Small intestine (tissue), 7 donors: ENCODE results near the gene PAN3. TPM values are rescaled to one million over a fixed set of nuclear protein-coding genes. Genes with fewer than 3 reads are reported as not detected.

Source experiments
- DNase-seq, 2 donors: peaks; one replicate each; pipeline versions ENCODE4 v3.0.0 to v3.0.0-alpha.2; 2013
- FAIRE-seq: peaks from 2 replicates; lab custom pipeline; 2012; peaks lifted over from hg19 to GRCh38; lab: Jason Lieb, UNC
- H3K27ac ChIP-seq, 3 donors: one replicate each; pipeline ENCODE4 v1.5.1; 2013; ENCODE audit warnings: low read length in 2 of 3, mild to moderate bottlenecking in 2 of 3, control low read depth in 1 of 3, inconsistent platforms in 1 of 3, low read depth in 1 of 3, moderate library complexity in 1 of 3
- H3K27me3 ChIP-seq, 3 donors: one replicate each; pipeline ENCODE4 v1.6.1; 2013; ENCODE audit warnings: low read length in 3 of 3, inconsistent platforms in 1 of 3; ENCODE audit not compliant: control insufficient read depth in 3 of 3, insufficient read depth in 3 of 3
- H3K36me3 ChIP-seq, 3 donors: one replicate each; pipeline ENCODE4 v1.6.1; 2013; ENCODE audit warnings: low read length in 3 of 3, inconsistent platforms in 1 of 3, low read depth in 1 of 3, mild to moderate bottlenecking in 1 of 3, moderate library complexity in 1 of 3; ENCODE audit not compliant: control insufficient read depth in 3 of 3, insufficient read depth in 2 of 3
- H3K4me1 ChIP-seq, 3 donors: one replicate each; pipeline ENCODE4 v1.6.1; 2013; ENCODE audit warnings: low read length in 2 of 3, inconsistent platforms in 1 of 3, low read depth in 1 of 3, mild to moderate bottlenecking in 1 of 3, moderate library complexity in 1 of 3; ENCODE audit not compliant: control insufficient read depth in 3 of 3, insufficient read depth in 2 of 3
- H3K4me3 ChIP-seq, 3 donors: one replicate each; pipeline ENCODE4 v1.5.1; 2013; ENCODE audit warnings: low read length in 3 of 3, control low read depth in 1 of 3, inconsistent platforms in 1 of 3, low read depth in 1 of 3, mild to moderate bottlenecking in 1 of 3, moderate library complexity in 1 of 3
- H3K9me3 ChIP-seq, 2 donors: one replicate each; pipeline ENCODE4 v1.6.1; 2013; ENCODE audit warnings: low read depth in 1 of 2, low read length in 1 of 2; ENCODE audit not compliant: control insufficient read depth in 2 of 2, insufficient read depth in 1 of 2
- WGBS, 3 donors: extraction: QIAGEN DNeasy Blood & Tissue Kit; methylation state at CpG; one replicate each; pipeline ENCODE4 v1.1.7; 2013; 5-methylcytosine and 5-hydroxymethylcytosine counted together
- polyA plus RNA-seq, 4 donors: library from polyadenylated mRNA; stranded (reverse) in 3 of 4; unstranded in 1 of 4; fragments of 200-250 nt in 3 of 4; fragments of 120-200 nt in 1 of 4; gene quantifications; one replicate each; pipeline versions ENCODE4 v1.2.1 to v1.2.3, GENCODE V29; 2013
- donor health status: healthy with polysubstance abuse.
- donor health status: control.
- donor health status: control.
- donor health status: Bipolar disorder and iron deficiency.
- donor health status: healthy.

The PAN3 gene
- polyA plus RNA-seq, 4 donors: 7.8 to 37.4 (median 10.6) TPM

DNA sequence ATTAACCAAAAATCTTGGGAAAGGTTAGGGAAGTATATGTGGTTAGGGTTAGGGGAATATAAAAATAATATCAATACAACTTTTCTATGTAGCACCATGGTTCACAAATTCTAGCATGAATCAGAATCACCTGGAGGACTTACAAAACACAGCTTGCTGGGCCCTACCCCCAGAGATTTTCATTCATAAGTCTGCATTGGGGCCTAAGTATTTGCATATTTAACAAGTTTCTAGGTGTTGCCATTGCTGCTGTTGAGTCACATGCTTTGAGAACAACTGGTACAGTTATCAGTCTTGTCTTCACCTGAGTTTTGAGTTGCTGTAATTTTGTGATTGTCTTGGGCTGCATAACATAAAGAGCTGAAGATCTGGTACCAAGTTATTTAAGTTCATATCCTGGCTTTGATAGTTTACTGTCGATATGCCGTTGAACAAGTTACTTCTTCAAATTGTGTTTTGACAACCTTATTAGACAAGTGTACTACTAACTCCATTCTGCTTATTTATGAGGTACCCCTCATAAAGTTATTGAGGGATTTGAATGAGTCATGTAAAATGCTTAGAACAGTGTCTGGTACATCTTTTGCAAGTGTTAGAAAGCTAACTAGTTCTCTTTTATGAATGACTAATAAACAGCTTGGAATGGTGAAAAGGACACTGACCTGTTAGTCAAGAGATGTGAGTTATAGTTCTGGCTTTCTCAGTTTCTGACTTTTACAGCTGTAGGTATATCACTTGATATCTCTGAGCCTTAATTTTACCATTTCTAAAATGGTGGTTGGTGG lies 132.9 kb downstream of the PAN3 start:
- 92 to 95% (median 93%) methylated on average over 2 of the region's 2 CpGs for WGBS, 3 donors

DNA sequence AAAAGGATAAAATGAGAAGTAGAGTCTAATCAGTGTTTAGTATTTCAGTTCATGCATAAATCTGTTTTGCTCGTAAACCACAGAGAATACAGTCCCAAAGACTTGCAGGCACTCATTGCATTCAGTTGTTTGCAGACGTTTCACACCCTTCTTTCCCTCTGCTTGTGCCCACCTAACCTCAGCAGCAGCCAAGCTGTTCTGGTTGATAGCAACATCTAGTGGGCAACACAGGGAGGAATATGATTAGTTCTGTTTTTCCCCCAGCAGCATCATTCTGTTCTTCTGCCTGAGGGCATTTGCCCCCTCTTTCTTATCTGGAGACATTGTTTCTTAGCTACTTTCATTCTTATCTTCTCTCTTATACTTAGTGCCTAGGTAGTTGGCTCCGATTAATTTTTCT lies 135.6 kb downstream of the PAN3 start:
- Histone ChIP-seq H3K36me3 (peaks cover 4 to 14% (median 11%) of the 10 kb centered on the region in 3 donors), H3K4me1 (no peaks in the 10 kb centered on the region), H3K27me3 (no peaks in the 10 kb centered on the region), H3K9me3 (no peaks in the 10 kb centered on the region), H3K27ac (no peak overlapping the region), H3K4me3 (no peak overlapping the region)
- no peak for DNase-seq
- no peak for FAIRE-seq
- 77 to 86% (median 84%) methylated on average over 3 of the region's 3 CpGs for WGBS, 3 donors

More for the DNA sequence above, 132.9 kb downstream of the PAN3 start:
- no peaks in the 10 kb centered on the region for H3K4me1 ChIP-seq
- FAIRE-seq (no peak), DNase-seq (no peak)
- no peak overlapping the region for H3K4me3 ChIP-seq
- H3K36me3 ChIP-seq: peaks cover 4 to 17% (median 14%) of the 10 kb centered on the region in 3 donors
- no peaks in the 10 kb centered on the region for H3K9me3 ChIP-seq
- H3K27ac ChIP-seq: no peak overlapping the region
- H3K27me3 ChIP-seq: no peaks in the 10 kb centered on the region

DNA sequence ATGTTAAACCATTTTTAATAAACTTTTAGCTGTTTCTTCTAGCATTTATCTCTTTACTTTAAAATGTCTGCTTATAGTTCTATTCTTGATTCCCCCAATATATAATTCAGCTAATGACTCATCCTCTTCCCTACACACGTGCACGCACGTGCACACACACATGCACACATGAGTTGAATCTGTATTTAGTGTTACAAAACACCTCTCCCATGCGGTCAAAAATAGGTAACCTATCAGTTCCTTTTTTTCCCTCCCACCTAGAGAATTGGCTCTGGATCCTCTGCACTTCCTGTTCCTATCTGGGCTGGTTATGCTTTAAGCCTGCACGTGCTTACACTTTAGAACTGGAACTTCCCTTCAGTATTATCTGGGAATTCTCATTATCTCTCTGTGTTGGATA lies 144.1 kb downstream of the PAN3 start:
- 84 to 90% (median 87%) methylated on average over 5 of the region's 5 CpGs for WGBS, 3 donors
- Histone ChIP-seq H3K27me3 (no peaks in the 10 kb centered on the region), H3K4me3 (no peak overlapping the region), H3K4me1 (no peaks in the 10 kb centered on the region), H3K9me3 (no peaks in the 10 kb centered on the region), H3K36me3 (peaks cover 0 to 13% (median 9%) of the 10 kb centered on the region in 3 donors), H3K27ac (no peak overlapping the region)
- no peak for DNase-seq
- no peak for FAIRE-seq

DNA sequence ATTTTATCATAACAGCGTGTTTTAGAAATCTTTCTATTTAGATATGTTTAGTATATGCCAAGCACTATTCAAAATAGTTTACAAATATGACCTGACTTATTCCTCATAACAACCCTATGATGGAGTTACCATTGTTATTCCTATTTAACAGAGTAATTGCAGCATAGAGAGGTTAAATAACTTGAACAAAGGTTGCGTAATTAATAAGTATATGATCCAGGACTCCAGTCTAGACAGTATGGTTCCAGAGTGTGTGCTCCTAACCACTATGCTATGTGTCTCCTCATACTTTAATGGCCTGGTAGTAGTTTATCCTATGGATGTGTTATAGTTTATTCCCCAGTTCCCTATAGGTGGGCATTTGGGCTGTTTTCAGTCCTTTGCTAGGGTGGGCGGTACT lies 145.3 kb downstream of the PAN3 start:
- no peak for FAIRE-seq
- WGBS, 3 donors: 99 to 100% (median 99%) methylated on average over 3 of the region's 3 CpGs
- no peaks in the 10 kb centered on the region for H3K27me3 ChIP-seq

DNA sequence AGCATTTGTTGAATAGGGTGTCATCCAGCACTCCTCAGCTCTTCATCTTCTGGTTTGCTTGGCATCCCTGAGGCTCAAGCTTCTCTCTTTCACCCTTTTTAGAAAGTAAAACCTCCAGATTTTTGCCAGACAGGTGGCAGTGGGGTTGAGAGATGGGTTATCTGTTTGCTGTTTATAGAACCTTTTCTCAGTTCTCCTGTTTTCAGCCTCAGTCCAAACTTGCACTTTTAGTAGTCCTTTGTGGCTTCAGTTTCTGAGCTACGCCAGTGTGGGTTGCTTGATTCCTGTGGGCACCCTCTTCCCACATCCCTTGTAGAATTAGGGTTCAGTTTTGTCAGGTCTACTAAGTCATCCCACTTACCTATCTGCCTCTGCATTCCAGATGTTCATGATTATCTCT lies 147.9 kb downstream of the PAN3 start:
- Histone ChIP-seq H3K9me3 (no peaks in the 10 kb centered on the region), H3K36me3 (peaks cover 2 to 15% (median 12%) of the 10 kb centered on the region in 3 donors), H3K4me1 (no peaks in the 10 kb centered on the region), H3K4me3 (no peak overlapping the region), H3K27me3 (no peaks in the 10 kb centered on the region), H3K27ac (no peak overlapping the region)
- no peak for DNase-seq
- no peak for FAIRE-seq
- 69 to 95% (median 89%) methylated on average over 1 of the region's 1 CpG for WGBS, 3 donors

More for the DNA sequence above, 145.3 kb downstream of the PAN3 start:
- no peaks in the 10 kb centered on the region for H3K9me3 ChIP-seq
- peaks cover 2 to 17% (median 10%) of the 10 kb centered on the region in 3 donors for H3K36me3 ChIP-seq
- no peaks in the 10 kb centered on the region for H3K4me1 ChIP-seq
- no peak overlapping the region for H3K4me3 ChIP-seq
- DNase-seq: no peak
- H3K27ac ChIP-seq: no peak overlapping the region

DNA sequence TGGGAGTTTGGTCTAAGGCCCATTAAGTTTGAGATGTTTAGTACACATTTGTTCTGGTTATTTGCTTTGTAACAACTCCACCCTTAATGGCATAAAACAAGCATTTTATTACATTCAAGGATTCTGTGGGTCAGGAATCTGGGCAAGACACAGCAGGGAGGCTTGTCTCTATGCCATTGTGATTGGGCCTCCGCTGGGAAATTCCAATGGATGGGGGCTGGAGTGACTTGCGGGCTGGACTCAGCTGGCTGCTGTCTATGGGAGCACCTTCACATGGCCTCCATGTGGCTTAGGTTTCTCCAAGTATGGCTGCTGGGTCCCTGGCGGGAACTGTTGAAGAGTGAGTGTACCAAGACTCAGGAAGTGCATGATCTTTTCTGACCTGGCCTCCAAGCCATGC lies 159.0 kb downstream of the PAN3 start:
- no peaks in the 10 kb centered on the region for H3K27me3 ChIP-seq
- H3K4me3 ChIP-seq: no peak overlapping the region
- H3K9me3 ChIP-seq: no peaks in the 10 kb centered on the region
- DNase-seq (no peak), FAIRE-seq (no peak)
- no peak overlapping the region for H3K27ac ChIP-seq
- WGBS, 3 donors: 89 to 96% (median 94%) methylated on average over 3 of the region's 3 CpGs
- H3K4me1 ChIP-seq: no peaks in the 10 kb centered on the region
- peaks cover 3 to 4% (median 4%) of the 10 kb centered on the region in 3 donors for H3K36me3 ChIP-seq

DNA sequence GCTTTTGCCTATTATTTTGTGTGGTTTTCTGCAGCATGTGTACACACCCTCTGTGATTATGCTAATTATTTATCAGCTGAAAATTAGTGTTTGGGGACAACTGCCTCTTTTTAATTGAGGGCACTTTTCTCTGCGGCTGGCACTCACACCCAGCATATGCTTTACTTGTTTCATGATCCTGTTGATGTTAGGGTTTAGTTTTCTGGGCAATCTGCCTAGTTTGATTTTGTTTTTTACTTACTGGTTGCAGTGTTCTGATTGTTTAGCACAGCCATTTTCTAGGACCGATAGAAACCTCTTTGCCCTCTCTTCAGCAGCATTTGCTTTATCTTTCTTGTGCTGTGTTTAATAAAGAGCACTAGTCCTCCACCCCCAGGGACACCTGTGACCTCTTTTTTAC lies 161.6 kb downstream of the PAN3 start:
- DNase-seq (no peak), FAIRE-seq (no peak)
- no peaks in the 10 kb centered on the region for H3K9me3 ChIP-seq
- 67 to 82% (median 72%) methylated on average over 2 of the region's 2 CpGs for WGBS, 3 donors
- H3K27me3 ChIP-seq: no peaks in the 10 kb centered on the region
- no peak overlapping the region for H3K4me3 ChIP-seq
- H3K36me3 ChIP-seq: peaks cover 0 to 4% (median 3%) of the 10 kb centered on the region in 3 donors
- H3K27ac ChIP-seq: no peak overlapping the region
- no peaks in the 10 kb centered on the region for H3K4me1 ChIP-seq

DNA sequence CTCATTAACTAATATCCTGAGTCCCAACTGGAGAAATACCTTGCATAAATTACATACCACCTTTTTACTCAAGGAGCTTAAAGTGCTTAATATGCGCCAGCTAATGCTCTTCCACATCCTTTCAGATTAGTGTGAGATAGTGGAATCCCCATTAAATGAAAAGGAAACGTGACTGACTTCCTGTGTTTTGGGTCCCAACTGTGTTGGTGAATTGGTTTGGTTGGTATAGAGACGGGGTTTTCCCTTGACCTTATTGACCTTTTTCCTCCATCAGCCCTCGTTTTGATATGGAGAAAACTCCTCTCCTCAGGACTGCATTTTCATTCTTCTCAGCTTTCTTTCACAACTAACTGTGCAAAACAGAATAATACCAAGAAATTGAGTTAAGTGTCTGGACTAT lies 163.5 kb downstream of the PAN3 start:
- Histone ChIP-seq H3K4me1 (no peaks in the 10 kb centered on the region), H3K27ac (no peak overlapping the region), H3K36me3 (no peaks in the 10 kb centered on the region), H3K4me3 (no peak overlapping the region), H3K9me3 (no peaks in the 10 kb centered on the region), H3K27me3 (no peaks in the 10 kb centered on the region)
- WGBS, 3 donors: 47 to 58% (median 50%) methylated on average over 4 of the region's 4 CpGs
- FAIRE-seq (no peak), DNase-seq (no peak)
